Rectal smooth muscle tissue (tissue), 1 donor: ENCODE data around the gene ANKFN1.

Source experiments
- H3K27ac ChIP-seq: one replicate; pipeline ENCODE4 v1.7.0; 2013; ENCODE audit warnings: low read depth, low read length, inconsistent platforms
- H3K27me3 ChIP-seq: one replicate; pipeline ENCODE4 v1.7.0; 2013; ENCODE audit warnings: low read length; ENCODE audit not compliant: control insufficient read depth, insufficient read depth
- H3K36me3 ChIP-seq: one replicate; pipeline ENCODE4 v1.7.0; 2013; ENCODE audit warnings: low read length; ENCODE audit not compliant: control insufficient read depth, insufficient read depth
- H3K4me1 ChIP-seq: one replicate; pipeline ENCODE4 v1.7.0; 2013; ENCODE audit warnings: low read length; ENCODE audit not compliant: control insufficient read depth, insufficient read depth
- H3K4me3 ChIP-seq: one replicate; pipeline ENCODE4 v1.7.0; 2013; ENCODE audit warnings: low read length
- H3K9ac ChIP-seq: one replicate; pipeline ENCODE4 v1.7.0; 2013; ENCODE audit warnings: low read length

Gene ANKFN1

GRCh38 chr17:56528696-56529095 is 375.4 kb downstream of the ANKFN1 start:
- no peak overlapping the region for H3K9ac ChIP-seq
- no peak overlapping the region for H3K4me3 ChIP-seq
- H3K4me1 ChIP-seq = no peaks in the 10 kb centered on the region

GRCh38 chr17:56532926-56533325 is 379.7 kb downstream of the ANKFN1 start:
- Histone ChIP-seq H3K4me3 (no peak overlapping the region), H3K36me3 (no peaks in the 10 kb centered on the region), H3K4me1 (no peaks in the 10 kb centered on the region), H3K9ac (no peak overlapping the region), H3K27me3 (no peaks in the 10 kb centered on the region), H3K27ac (no peak overlapping the region)

More at GRCh38 chr17:56528696-56529095, 375.4 kb downstream of the ANKFN1 start:
- H3K36me3 ChIP-seq = no peaks in the 10 kb centered on the region
- H3K27me3 ChIP-seq = no peaks in the 10 kb centered on the region
- H3K27ac ChIP-seq = no peak overlapping the region

DNA sequence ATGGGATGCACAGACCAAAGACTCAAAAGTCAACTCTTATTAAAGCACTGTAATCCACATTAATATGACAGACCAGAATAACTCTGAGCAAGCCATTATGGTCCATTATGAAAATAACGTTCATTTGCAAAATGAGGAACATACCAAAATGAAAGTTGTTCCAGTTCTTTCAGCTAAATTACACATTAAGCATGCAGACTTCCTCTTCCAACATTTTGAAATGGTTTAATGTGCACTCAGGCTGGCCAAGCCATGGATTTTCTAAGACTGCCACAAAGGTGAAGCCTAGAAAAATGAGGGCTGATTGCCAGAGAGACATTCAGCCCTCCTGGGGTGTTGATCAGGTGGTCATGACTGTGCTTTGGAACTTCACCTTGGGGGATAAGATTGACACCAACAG is 383.5 kb downstream of the ANKFN1 start:
- no peaks in the 10 kb centered on the region for H3K4me1 ChIP-seq
- H3K36me3 ChIP-seq = no peaks in the 10 kb centered on the region
- no peak overlapping the region for H3K27ac ChIP-seq
- no peak overlapping the region for H3K4me3 ChIP-seq
- H3K27me3 ChIP-seq = no peaks in the 10 kb centered on the region
- H3K9ac ChIP-seq = no peak overlapping the region

- Histone ChIP-seq H3K27me3 (no peaks in the 10 kb centered on the region), H3K27ac (no peak overlapping the region), H3K36me3 (no peaks in the 10 kb centered on the region), H3K9ac (no peak overlapping the region), H3K4me3 (no peak overlapping the region), H3K4me1 (no peaks in the 10 kb centered on the region)
Observed at GRCh38 chr17:56540836-56541235, 387.6 kb downstream of the ANKFN1 start.

DNA sequence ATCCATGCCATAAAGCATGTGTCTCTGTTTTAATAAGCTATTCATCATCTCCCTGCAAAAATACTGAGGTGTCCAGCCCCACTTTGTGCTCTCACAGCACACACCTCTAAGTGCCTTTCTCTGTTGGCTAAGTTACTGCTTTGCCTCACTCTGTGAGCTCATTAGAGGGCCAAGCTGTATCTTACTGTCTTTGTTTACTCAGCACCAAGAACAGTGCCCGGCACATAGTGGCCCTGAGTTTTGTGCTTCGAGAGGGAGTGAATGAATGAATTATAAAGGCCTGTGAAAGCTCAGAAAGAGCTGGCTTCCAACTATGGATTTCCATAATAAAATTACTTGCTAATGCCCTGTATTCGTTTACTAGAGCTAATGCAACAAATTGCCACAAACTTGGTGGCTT is 390.0 kb downstream of the ANKFN1 start:
- H3K9ac ChIP-seq = no peak overlapping the region
- H3K27me3 ChIP-seq = no peaks in the 10 kb centered on the region
- H3K4me1 ChIP-seq = no peaks in the 10 kb centered on the region
- H3K36me3 ChIP-seq = no peaks in the 10 kb centered on the region
- H3K4me3 ChIP-seq = no peak overlapping the region
- no peak overlapping the region for H3K27ac ChIP-seq

DNA sequence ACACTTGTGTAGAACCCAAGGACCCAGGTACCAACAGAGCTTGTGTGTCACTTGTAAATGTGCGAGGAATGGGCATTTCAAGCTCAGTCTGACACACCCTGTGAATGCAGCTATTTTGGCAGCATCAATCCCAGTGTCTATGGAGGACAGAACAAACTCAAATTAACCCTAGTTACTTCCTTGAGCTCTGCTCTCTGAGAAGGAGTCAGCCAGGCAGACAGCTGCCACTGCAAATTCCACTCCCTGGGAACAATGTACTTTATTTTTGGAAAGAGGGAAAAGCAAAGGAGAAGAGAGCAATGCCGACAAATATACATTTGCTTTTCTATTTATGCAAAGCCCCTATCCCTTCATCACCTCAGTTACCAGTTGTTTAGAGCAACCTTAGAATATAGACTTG is 391.8 kb downstream of the ANKFN1 start:
- Histone ChIP-seq H3K36me3 (no peaks in the 10 kb centered on the region), H3K4me1 (no peaks in the 10 kb centered on the region), H3K4me3 (no peak overlapping the region), H3K9ac (no peak overlapping the region), H3K27me3 (no peaks in the 10 kb centered on the region), H3K27ac (no peak overlapping the region)

DNA sequence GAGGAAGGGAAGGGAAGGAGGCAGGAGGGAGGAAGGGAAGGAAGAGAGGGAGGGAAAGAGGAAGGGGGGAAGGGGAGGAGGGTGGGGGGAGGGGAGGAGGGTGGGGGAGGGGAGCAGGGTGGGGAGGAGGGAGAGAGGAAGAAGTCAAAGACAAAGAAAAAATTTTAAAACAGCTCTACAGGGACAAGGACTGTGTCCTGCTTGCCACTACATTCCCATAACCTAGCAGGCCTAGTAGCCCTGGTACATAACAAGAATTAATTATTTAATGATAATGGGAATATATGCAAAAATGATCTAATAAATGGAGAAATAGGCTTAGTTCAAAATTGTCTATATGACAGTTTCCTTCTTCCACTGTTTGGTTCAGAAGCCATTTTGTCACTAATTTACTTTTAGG is 392.7 kb downstream of the ANKFN1 start:
- no peaks in the 10 kb centered on the region for H3K27me3 ChIP-seq

GRCh38 chr17:56548661-56549060 is 395.4 kb downstream of the ANKFN1 start:
- Histone ChIP-seq H3K36me3 (no peaks in the 10 kb centered on the region), H3K27me3 (no peaks in the 10 kb centered on the region)

More for the DNA sequence above, 392.7 kb downstream of the ANKFN1 start:
- no peak overlapping the region for H3K27ac ChIP-seq
- H3K36me3 ChIP-seq = no peaks in the 10 kb centered on the region
- H3K4me1 ChIP-seq = no peaks in the 10 kb centered on the region
- no peak overlapping the region for H3K9ac ChIP-seq
- H3K4me3 ChIP-seq = no peak overlapping the region

DNA sequence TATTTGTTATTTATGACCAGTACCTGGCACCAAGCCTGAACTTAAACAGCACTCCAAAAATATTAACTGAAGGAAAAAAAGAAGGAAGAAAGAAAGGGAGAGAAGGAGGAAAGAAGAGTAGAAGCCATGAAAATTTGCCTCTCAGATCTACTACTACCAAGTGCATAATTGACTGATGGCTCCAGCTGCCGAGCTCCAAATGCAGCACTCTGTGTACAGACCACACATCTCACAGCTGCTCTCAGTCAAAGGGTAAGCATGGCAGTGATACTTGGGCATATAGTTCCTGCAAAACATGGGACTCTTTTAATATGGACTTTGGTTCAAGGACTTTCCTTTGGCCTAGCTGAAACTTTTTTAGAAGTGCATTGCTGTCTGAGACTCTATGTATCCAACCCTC is 396.2 kb downstream of the ANKFN1 start:
- Histone ChIP-seq H3K27me3 (no peaks in the 10 kb centered on the region), H3K9ac (no peak overlapping the region), H3K27ac (no peak overlapping the region), H3K4me1 (no peaks in the 10 kb centered on the region), H3K36me3 (no peaks in the 10 kb centered on the region), H3K4me3 (no peak overlapping the region)

More at GRCh38 chr17:56548661-56549060, 395.4 kb downstream of the ANKFN1 start:
- no peak overlapping the region for H3K9ac ChIP-seq
- H3K4me1 ChIP-seq = no peaks in the 10 kb centered on the region
- H3K4me3 ChIP-seq = no peak overlapping the region
- no peak overlapping the region for H3K27ac ChIP-seq

DNA sequence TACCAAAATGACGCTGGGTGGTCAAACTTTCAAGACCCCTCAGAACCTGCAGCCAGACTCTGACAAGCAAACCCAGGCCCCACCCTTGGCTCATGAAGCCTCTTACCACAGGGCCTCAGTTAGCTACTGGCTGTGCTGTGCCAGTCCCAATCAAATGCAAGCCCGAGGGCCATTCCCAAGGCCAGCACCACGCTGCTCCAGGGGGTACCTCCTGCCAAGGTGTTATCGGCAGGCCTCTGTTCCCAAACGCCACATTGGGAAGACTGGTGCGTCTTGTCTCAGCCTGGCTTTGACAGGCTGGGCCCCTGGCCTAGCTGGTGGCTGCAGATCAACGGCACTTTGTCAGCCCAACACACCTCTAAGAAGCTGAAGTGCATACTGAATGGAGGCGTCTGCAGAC is 404.4 kb downstream of the ANKFN1 start:
- Histone ChIP-seq H3K27me3 (no peaks in the 10 kb centered on the region), H3K27ac (no peak overlapping the region), H3K36me3 (no peaks in the 10 kb centered on the region), H3K4me3 (no peak overlapping the region), H3K9ac (no peak overlapping the region), H3K4me1 (no peaks in the 10 kb centered on the region)

GRCh38 chr17:56558088-56558487 is 404.8 kb downstream of the ANKFN1 start:
- Histone ChIP-seq H3K27ac (no peak overlapping the region), H3K36me3 (no peaks in the 10 kb centered on the region), H3K4me1 (no peaks in the 10 kb centered on the region), H3K9ac (no peak overlapping the region), H3K27me3 (no peaks in the 10 kb centered on the region), H3K4me3 (no peak overlapping the region)
